GM18499 (cell line): ENCODE results near the gene TMEM242.

Experiments
- ATAC-seq: cut with Tn5 transposase; IDR thresholded peaks from one replicate; pipeline ENCODE4 v1.9.1; 2021; ENCODE audit warnings: moderate number of reproducible peaks; ENCODE audit not compliant: insufficient read depth, unreplicated experiment

TMEM242 gene

GRCh38 chr6:157272866-157273755, 50.2 kb downstream of the TMEM242 start:
- no peak for ATAC-seq

GRCh38 chr6:157272372-157272771, 50.9 kb downstream of the TMEM242 start:
- ATAC-seq, result no peak

GRCh38 chr6:157271911-157272310, 51.4 kb downstream of the TMEM242 start:
- no peak for ATAC-seq

GRCh38 chr6:157271441-157271840, 51.9 kb downstream of the TMEM242 start:
- ATAC-seq, result no peak

- ATAC-seq, result no peak
Measured at GRCh38 chr6:157270916-157271315, 52.4 kb downstream of the TMEM242 start.

GRCh38 chr6:157270308-157270707, 53.0 kb downstream of the TMEM242 start:
- ATAC-seq, result no peak

- ATAC-seq, result no peak
Measured at GRCh38 chr6:157269261-157269794, 54.0 kb downstream of the TMEM242 start.

GRCh38 chr6:157268835-157269234, 54.5 kb downstream of the TMEM242 start:
- ATAC-seq, result no peak

- ATAC-seq, result no peak
Measured at GRCh38 chr6:157268396-157268795, 54.9 kb downstream of the TMEM242 start.

- no peak for ATAC-seq
Measured at GRCh38 chr6:157267654-157268053, 55.7 kb downstream of the TMEM242 start.

GRCh38 chr6:157267109-157267611, 56.2 kb downstream of the TMEM242 start:
- no peak for ATAC-seq

GRCh38 chr6:157266274-157267101, 56.8 kb downstream of the TMEM242 start:
- ATAC-seq, result no peak

- no peak for ATAC-seq
Measured at GRCh38 chr6:157265635-157266034, 57.7 kb downstream of the TMEM242 start.

GRCh38 chr6:157265186-157265585, 58.1 kb downstream of the TMEM242 start:
- ATAC-seq, result no peak

- ATAC-seq, result no peak
Measured at GRCh38 chr6:157264701-157265100, 58.6 kb downstream of the TMEM242 start.

- no peak for ATAC-seq
Measured at GRCh38 chr6:157263881-157264397, 59.4 kb downstream of the TMEM242 start.

GRCh38 chr6:157263146-157263545, 60.2 kb downstream of the TMEM242 start:
- ATAC-seq, result no peak

GRCh38 chr6:157261606-157262005, 61.7 kb downstream of the TMEM242 start:
- ATAC-seq, result no peak

- ATAC-seq, result no peak
Measured at GRCh38 chr6:157260735-157261410, 62.4 kb downstream of the TMEM242 start.

- ATAC-seq, result no peak
Measured at GRCh38 chr6:157259443-157259842, 63.9 kb downstream of the TMEM242 start.
